M059J (cell line): ENCODE results near the gene SETSIP. TPM values are rescaled to one million over a fixed set of nuclear protein-coding genes. Genes with fewer than 3 reads are reported as not detected.
"Not testable (repeated sequence)": the region's sequence is repeated elsewhere in the genome, so short reads cannot be mapped to it uniquely, and the experiment has no call there.

ENCODE experiments used
- DNase-seq: peaks from one replicate; pipeline ENCODE4 v3.0.0-alpha.2; 2012; ENCODE audit warnings: low read depth
- total RNA-seq: library from RNA; depleted of rRNA; stranded (reverse); fragments of >200 nt; shearing (Covaris generic); gene quantifications from 2 replicates; pipeline ENCODE4 v1.2.3, GENCODE V29; 2014; rRNA removed

The SETSIP gene
- total RNA-seq, 1 experiment from 2014 or later, result not detected

DNA sequence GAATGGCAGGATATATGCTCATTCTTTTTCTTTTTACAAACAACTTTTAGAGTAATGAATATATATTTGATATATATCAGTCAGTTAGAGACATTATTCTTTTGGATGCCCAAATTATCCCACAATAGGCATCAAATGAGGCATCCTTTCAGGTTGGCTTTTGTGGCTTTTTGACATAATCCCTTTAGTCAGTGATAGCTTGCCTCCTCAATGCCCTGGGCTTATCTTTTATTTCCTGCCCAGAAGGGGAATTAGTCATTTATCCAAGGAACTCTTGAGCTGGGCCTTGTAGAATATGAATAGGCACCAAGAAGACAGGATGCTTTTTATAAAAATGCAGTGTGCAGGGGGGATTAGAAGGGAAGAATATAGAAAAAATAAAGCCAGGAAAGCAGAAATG is 23.3 kb downstream of the SETSIP start:
- peak; percentile 52 for DNase-seq

DNA sequence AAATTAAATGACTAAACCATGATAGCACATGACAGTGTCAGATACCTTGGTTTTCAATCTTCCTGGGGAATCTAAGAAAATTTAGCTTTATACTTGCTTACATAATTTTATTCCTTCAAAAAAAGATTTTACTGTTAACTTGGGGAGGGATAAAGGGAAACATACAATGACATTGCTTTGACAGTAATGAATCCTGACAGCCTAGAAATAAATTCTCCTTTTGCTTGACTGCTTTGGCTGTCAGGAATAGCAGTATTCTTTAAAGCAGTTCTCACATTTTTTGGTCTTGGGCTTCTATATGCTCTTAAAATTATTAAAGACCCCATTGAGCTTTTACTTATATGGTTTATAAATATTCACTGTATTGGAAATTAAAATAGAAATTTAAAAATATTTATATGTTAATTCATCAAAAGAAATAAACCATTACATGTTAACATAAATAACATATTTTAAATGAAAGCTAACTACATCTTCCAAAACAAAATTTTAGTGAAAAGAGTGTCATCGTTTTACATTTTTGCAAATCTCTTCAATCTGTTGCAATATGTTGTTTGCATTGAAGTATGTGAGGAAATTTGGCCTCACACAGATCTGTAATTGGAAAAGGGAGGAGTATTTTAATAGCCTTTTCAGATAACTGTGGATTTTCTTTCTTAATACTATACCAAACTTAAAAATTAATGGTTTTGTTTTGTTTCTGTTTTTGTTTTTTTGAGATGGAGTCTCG is 29.3 kb downstream of the SETSIP start:
- no peak for DNase-seq

GRCh38 chr1:92043621-92044020 is 31.6 kb downstream of the SETSIP start:
- DNase-seq, result peak; percentile 52

DNA sequence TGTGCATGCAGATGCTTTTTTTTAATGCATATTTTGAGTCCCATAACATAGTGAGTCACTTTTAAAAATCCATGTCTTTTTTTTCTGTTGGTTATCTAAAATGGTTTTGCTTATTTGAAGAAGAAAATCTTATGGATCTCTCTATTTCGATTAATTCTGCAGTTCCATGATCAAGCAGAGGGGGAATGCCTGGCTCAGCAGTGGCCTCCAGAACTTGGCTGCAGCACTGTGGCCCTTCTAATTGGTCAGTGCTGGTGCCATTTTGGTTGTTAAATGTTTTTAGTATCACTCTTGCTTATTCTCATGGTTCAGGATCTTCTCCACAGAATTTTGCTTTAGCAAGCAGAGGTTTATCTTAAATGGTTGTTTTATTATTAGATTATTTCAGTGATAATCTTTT is 34.2 kb downstream of the SETSIP start:
- no peak for DNase-seq

DNA sequence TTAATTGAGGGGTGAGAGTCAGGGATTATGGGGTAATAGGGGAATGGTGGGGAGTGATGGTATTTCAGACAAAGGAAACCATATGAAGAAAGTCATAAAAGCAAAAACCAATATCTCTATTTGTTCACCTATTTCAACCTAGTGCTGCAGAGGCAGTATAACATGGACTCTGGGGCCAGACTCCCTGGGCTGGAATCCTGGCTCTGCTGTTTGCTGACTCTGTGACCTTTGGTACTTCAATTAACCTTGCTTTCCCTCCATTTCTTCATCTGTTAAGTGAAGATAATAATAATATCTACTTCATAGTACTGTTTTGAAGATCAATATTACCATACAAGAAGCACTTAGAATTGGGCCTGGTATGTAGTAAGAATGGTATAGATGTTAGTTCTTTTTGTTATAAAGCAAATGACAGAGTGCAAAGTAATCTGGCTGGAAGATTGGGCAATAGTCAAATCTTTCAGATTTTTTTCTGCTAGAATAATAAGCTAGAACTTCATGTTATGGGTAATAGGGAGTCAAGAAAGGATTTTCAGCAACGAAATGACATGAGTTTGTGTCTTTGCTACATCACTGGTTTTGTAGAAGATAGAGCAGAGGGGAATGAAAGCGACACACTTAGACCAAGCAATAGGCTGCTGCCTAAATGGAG is 36.4 kb downstream of the SETSIP start:
- DNase-seq, result no peak

GRCh38 chr1:92037400-92037799 is 37.8 kb downstream of the SETSIP start:
- no peak for DNase-seq

DNA sequence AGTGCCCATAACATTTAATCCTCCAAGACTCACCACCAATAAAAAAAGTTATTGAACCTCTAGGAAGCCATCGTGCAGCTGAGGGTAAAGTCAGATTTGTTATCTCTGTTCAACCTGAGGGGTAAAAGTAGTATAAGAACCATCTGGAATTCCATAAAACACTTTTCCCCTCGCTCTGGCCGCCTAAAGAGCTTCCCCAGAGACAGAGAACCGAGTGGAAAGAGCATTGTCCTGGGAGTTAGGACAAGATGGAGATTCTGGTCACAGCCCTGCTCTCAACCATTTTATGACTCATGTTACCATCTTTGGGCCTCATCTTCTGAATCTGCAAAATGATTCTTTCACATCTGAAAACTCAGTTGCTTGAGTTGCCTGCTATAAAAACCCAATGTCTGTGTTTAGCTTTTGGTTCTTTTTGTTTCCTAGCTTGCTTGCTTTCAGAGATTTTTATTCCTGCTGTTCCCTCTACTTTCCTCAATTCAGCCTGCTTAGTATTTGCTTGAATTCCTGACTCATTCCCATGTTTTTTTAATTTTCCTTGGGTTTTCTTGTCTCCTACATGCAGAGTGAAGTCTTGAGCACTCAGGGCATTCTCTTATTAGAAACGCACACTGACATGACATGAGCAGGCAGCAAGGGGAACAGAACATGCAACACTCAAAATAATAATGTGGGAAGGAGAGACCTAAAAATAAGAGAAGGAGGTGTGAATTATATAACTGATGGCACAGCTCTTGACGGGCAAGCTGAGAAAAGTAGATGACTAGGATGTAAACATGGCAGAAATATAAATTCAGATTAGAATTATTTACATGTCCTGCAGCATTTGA is 43.7 kb downstream of the SETSIP start:
- peak; percentile 32 for DNase-seq

GRCh38 chr1:92030656-92031107 is 44.5 kb downstream of the SETSIP start:
- peak; percentile 90 for DNase-seq

- DNase-seq, result no peak
Observed at GRCh38 chr1:92029241-92029922, 45.8 kb downstream of the SETSIP start.

DNA sequence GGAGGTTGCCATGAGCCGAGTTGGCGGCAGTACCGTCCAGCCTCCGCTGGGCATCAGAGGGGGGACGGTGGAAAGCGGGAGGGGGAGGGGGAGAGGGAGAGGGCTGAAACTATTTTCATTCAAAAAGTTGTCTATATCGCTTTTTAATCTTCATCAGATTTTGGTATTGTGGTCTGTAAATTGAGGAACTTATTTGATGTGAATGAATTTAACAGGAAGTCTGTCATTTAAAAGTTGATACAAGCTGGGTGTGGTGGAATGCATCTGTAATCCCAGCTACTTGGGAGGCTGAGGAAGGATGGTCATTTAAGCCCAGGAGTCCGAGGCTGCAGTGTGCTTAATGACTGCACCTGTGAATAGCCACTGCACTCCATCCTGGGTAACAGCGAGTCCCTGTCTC is 48.4 kb downstream of the SETSIP start:
- DNase-seq, result no peak

DNA sequence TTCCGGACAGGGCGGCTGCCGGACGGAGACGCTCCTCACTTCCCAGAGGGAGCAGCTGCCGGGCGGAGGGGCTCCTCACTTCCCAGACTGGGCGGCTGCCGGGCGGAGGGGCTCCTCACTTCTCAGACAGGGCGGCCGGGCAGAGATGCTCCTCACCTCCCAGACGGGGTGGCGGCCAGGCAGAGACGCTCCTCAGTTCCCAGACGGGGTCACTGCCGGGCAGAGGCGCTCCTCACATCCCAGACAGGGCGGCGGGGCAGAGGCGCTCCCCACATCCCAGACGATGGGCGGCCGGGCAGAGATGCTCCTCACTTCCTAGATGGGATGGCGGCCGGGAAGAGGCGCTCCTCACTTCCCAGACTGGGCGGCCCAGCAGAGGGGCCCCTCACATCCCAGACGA is 49.2 kb downstream of the SETSIP start:
- not testable (repeated sequence) for DNase-seq

Other genes starting within 250 kb of the SETSIP start
- 1.8 and 2.1 TPM in 2 replicates for gene TGFBR3, start 189.3 kb downstream of the SETSIP start, total RNA-seq
- gene BRDT, start 126.0 kb downstream of the SETSIP start, total RNA-seq, result not detected in 2 replicates
- 5.8 and 8.4 TPM in 2 replicates for gene EPHX4, start 45.4 kb downstream of the SETSIP start, total RNA-seq
- gene BTBD8, start 4.9 kb upstream of the SETSIP start, total RNA-seq, result 4.6 and 6.9 TPM in 2 replicates
- gene C1orf146, start 142.5 kb upstream of the SETSIP start, total RNA-seq, result not detected in 2 replicates
- 16.8 and 17.3 TPM in 2 replicates for gene GLMN, start 223.6 kb upstream of the SETSIP start, total RNA-seq
- gene RPAP2, start 223.6 kb upstream of the SETSIP start, total RNA-seq, result 13.2 and 22.2 TPM in 2 replicates